GOT3 (cell line): Measurements from ENCODE around the gene PGD.
"Not testable (repeated sequence)": the region's sequence is repeated elsewhere in the genome, so short reads cannot be mapped to it uniquely, and the experiment has no call there.

ENCODE experiments used
- DNase-seq: peaks from one replicate; lab custom pipeline; 2025; ENCODE audit warnings: mixed read lengths; lab: John Stamatoyannopoulos, UW

PGD gene

GRCh38 chr1:10398734-10399443 is at the start of gene PGD:
Gene PGD, plus strand, starts transcription at chr1:10399064. Its CDS starts 54 bp downstream, at chr1:10399118.
- DNase-seq, result peak; percentile 95

- no peak for DNase-seq
Measured at GRCh38 chr1:10353282-10353681, 45.6 kb upstream of the PGD start.

GRCh38 chr1:10353693-10354092 is 45.2 kb upstream of the PGD start:
- no peak for DNase-seq

GRCh38 chr1:10360045-10360444 is 38.8 kb upstream of the PGD start:
- no peak for DNase-seq

GRCh38 chr1:10361515-10361914 is 37.3 kb upstream of the PGD start:
- DNase-seq, result no peak

GRCh38 chr1:10368194-10368593 is 30.7 kb upstream of the PGD start:
- no peak for DNase-seq

- DNase-seq, result no peak
Measured at GRCh38 chr1:10374442-10374860, 24.4 kb upstream of the PGD start.

- not testable (repeated sequence) for DNase-seq
Measured at GRCh38 chr1:10377365-10378029, 21.4 kb upstream of the PGD start.

- peak; percentile 57 for DNase-seq
Measured at GRCh38 chr1:10378081-10378841, 20.6 kb upstream of the PGD start.

- DNase-seq, result no peak
Measured at GRCh38 chr1:10379101-10379620, 19.7 kb upstream of the PGD start.

GRCh38 chr1:10379676-10380075 is 19.2 kb upstream of the PGD start:
- DNase-seq, result no peak

- no peak for DNase-seq
Measured at GRCh38 chr1:10380594-10381275, 18.1 kb upstream of the PGD start.

- no peak for DNase-seq
Measured at GRCh38 chr1:10383630-10384029, 15.2 kb upstream of the PGD start.

GRCh38 chr1:10384219-10384618 is 14.6 kb upstream of the PGD start:
- no peak for DNase-seq

GRCh38 chr1:10386761-10387676 is 11.8 kb upstream of the PGD start:
- no peak for DNase-seq

- no peak for DNase-seq
Measured at GRCh38 chr1:10387677-10388386, 11.0 kb upstream of the PGD start.

GRCh38 chr1:10388387-10388715 is 10.5 kb upstream of the PGD start:
- DNase-seq, result no peak

GRCh38 chr1:10389271-10389973 is 9.4 kb upstream of the PGD start:
- DNase-seq, result no peak

- DNase-seq, result no peak
Measured at GRCh38 chr1:10396870-10397269, 2.0 kb upstream of the PGD start.

- DNase-seq, result no peak
Measured at GRCh38 chr1:10398278-10398733, 558 bp upstream of the PGD start.
